HepG2 (cell line): ENCODE measurements around the gene NRG4. TPM values are rescaled to one million over a fixed set of nuclear protein-coding genes. Genes with fewer than 3 reads are reported as not detected.
A peak's percentile ranks its signal among the peaks of the same experiment; 100 is the strongest.

Experiments used
- ATAC-seq: fragments of 200-7000 bp; cut with Tn5 transposase; 3 replicates; pipeline ENCODE4 v1.9.1; 2020; ENCODE audit warnings: mild to moderate bottlenecking, moderate library complexity
- BruUV-seq: library from RNA; stranded (reverse); fragments of 400-500 nt; replicated peaks from 2 replicates; lab custom pipeline; 2021; lab: Mats Ljungman, UMichigan
- CTCF ChIA-PET: fragments of 300-600 bp; formaldehyde crosslinking; extraction: SDS; loops from one replicate; lab custom pipeline; 2021; ENCODE audit warnings: low total read pairs, inconsistent platforms, low intra/inter-chr PET ratio; lab: Yijun Ruan, JAX
- POLR2A ChIA-PET: fragments of 350-600 bp; sonication (Branson Sonifier 250); formaldehyde crosslinking; loops from one replicate; lab custom pipeline; 2020; ENCODE audit warnings: antibody characterized with exemption, inconsistent platforms; lab: Yijun Ruan, JAX
- DNase-seq: peaks from one replicate; pipeline ENCODE4 v3.0.0-alpha.2; 2015; ENCODE audit warnings: low spot score
- FAIRE-seq: peaks from 3 replicates; lab custom pipeline; 2011; peaks lifted over from hg19 to GRCh38; lab: Jason Lieb, UNC
- H2AFZ ChIP-seq: one replicate; pipeline ENCODE4 v1.6.1; 2011; ENCODE audit warnings: low read length, inconsistent platforms
- H3K27ac ChIP-seq: fragments of 300-600 bp; 3 replicates; pipeline ENCODE4 v1.8.0; 2011; ENCODE audit warnings: mixed run types, mild to moderate bottlenecking, mixed read lengths, low read length, inconsistent platforms; ENCODE audit not compliant: insufficient read depth; ENCODE audit errors: extremely low read length
- H3K27me3 ChIP-seq, 2 experiments: fragments of 200-600 bp in 1 of 2; 2 replicates in 1 of 2; 3 replicates in 1 of 2; pipeline versions ENCODE4 v1.6.0 to v1.8.0; 2011; ENCODE audit warnings: low read length in 2 of 2, mild to moderate bottlenecking in 2 of 2, moderate library complexity in 2 of 2, inconsistent platforms in 1 of 2; ENCODE audit not compliant: insufficient read depth in 2 of 2, control insufficient read depth in 1 of 2
- H3K36me3 ChIP-seq, 2 experiments: fragments of 200-600 bp in 1 of 2; replicated peaks in 1 of 2; 2 replicates in 1 of 2; 3 replicates in 1 of 2; pipeline versions ENCODE4 v1.5.1 to v1.8.0; 2011; ENCODE audit warnings: low read length in 2 of 2, inconsistent platforms in 1 of 2; ENCODE audit not compliant: insufficient read depth in 2 of 2, control insufficient read depth in 1 of 2
- H3K4me1 ChIP-seq: 2 replicates; pipeline ENCODE4 v1.5.1; 2012; ENCODE audit warnings: low read length, inconsistent platforms; ENCODE audit not compliant: insufficient read depth
- H3K4me2 ChIP-seq: 2 replicates; pipeline ENCODE4 v1.6.0; 2011; ENCODE audit warnings: low read depth, low read length, inconsistent platforms
- H3K4me3 ChIP-seq, 3 experiments: fragments of 200-600 bp in 1 of 3; sonication (generic), shearing (Covaris generic) in 1 of 3; replicated peaks in 1 of 3; 2 replicates each; pipeline ENCODE4 v1.5.1; 2011 to 2016; ENCODE audit warnings: low read length in 3 of 3, inconsistent platforms in 2 of 3, low read depth in 2 of 3, mild to moderate bottlenecking in 2 of 3, control low read depth in 1 of 3, mixed read lengths in 1 of 3; ENCODE audit not compliant: insufficient read depth in 1 of 3
- H3K79me2 ChIP-seq: one replicate; pipeline ENCODE4 v1.6.1; 2011; ENCODE audit warnings: low read length, inconsistent platforms; ENCODE audit not compliant: insufficient read depth
- H3K9ac ChIP-seq: 2 replicates; pipeline ENCODE4 v1.6.0; 2011; ENCODE audit warnings: mild to moderate bottlenecking, low read depth, low read length, inconsistent platforms; ENCODE audit not compliant: insufficient read depth
- H3K9me3 ChIP-seq: 2 replicates; pipeline ENCODE4 v1.5.1; 2012; ENCODE audit warnings: mild to moderate bottlenecking, low read length
- H4K20me1 ChIP-seq: 2 replicates; pipeline ENCODE4 v1.6.0; 2011; ENCODE audit warnings: inconsistent platforms, mild to moderate bottlenecking, low read length, moderate library complexity; ENCODE audit not compliant: insufficient read depth
- CBX5 ChIP-seq: sonication (generic); formaldehyde crosslinking; IDR thresholded peaks from 2 replicates; pipeline ENCODE4 v1.4.0; 2020; ENCODE audit warnings: missing genetic modification reagents, borderline replicate concordance
- FLYWCH1 ChIP-seq: sonication (generic); formaldehyde crosslinking; IDR thresholded peaks from 2 replicates; pipeline ENCODE4 v1.8.1; 2023; ENCODE audit warnings: mild to moderate bottlenecking, missing genetic modification reagents
- KMT2A ChIP-seq: sonication (generic); formaldehyde crosslinking; IDR thresholded peaks from 2 replicates; pipeline ENCODE4 v1.4.0; 2020; ENCODE audit warnings: missing genetic modification reagents
- PHF21A ChIP-seq: sonication (generic); formaldehyde crosslinking; IDR thresholded peaks from 2 replicates; pipeline ENCODE4 v1.5.0; 2020; ENCODE audit warnings: mild to moderate bottlenecking, missing genetic modification reagents
- RFX3 ChIP-seq: IDR thresholded peaks from 2 replicates; pipeline ENCODE4 v1.6.1; 2016; ENCODE audit warnings: missing biosample characterization, missing genetic modification reagents
- STAG1 ChIP-seq: sonication (generic); formaldehyde crosslinking; IDR thresholded peaks from 2 replicates; pipeline ENCODE4 v1.4.0; 2020; ENCODE audit warnings: missing genetic modification reagents
- TBX2 ChIP-seq: sonication (generic); formaldehyde crosslinking; IDR thresholded peaks from 2 replicates; pipeline ENCODE4 v1.5.0; 2020; ENCODE audit warnings: missing genetic modification reagents, mild to moderate bottlenecking, borderline replicate concordance
- TCF7L2 ChIP-seq: IDR thresholded peaks from 2 replicates; pipeline ENCODE4 v1.6.1; 2011; ENCODE audit warnings: mild to moderate bottlenecking, low read depth, low read length, moderate library complexity
- ZBTB21 ChIP-seq: sonication (generic); formaldehyde crosslinking; IDR thresholded peaks from 2 replicates; pipeline ENCODE4 v1.4.0; 2020; ENCODE audit warnings: missing genetic modification reagents
- WGBS: methylation state at CpG from one replicate; pipeline ENCODE4 v1.1.6; 2017; ENCODE audit warnings: low lambda C conversion rate; 5-methylcytosine and 5-hydroxymethylcytosine counted together
- in situ Hi-C: cut with HindIII; loops from 2 replicates; pipeline ENCODE4 v1.10.0; 2017; ENCODE audit warnings: low pct_unique_long_range_greater_than_20kb; ENCODE audit not compliant: extremely low pct_ligation_motif_present
- intact Hi-C: fragments of 100-400 bp; cut with micrococcal nuclease; formaldehyde crosslinking; loops from one replicate; pipeline ENCODE4 v1.10.0; 2022; ENCODE audit not compliant: unreplicated experiment
- polyA plus RNA-seq, 8 experiments: library from polyadenylated mRNA; depleted of rRNA in 3 of 8; stranded (reverse) in 7 of 8; unstranded in 1 of 8; fragments of >200 nt; fragmentation: Illumina TruSeq in 4 of 8; extraction: Trizol in 4 of 8; gene quantifications; 2 replicates each; pipeline versions ENCODE4 v1.2.1 to v1.2.3, GENCODE V29; 2011 to 2016; ENCODE audit warnings: low read depth in 4 of 8, missing spikeins in 1 of 8, mixed read lengths in 1 of 8; ENCODE audit not compliant: insufficient read depth in 1 of 8
- total RNA-seq, 5 experiments: library from RNA; depleted of rRNA; stranded (reverse); fragments of >200 nt; fragmentation: Illumina TruSeq; extraction: Trizol; gene quantifications; 2 replicates each; pipeline ENCODE4 v1.2.3, GENCODE V29; 2016; ENCODE audit warnings: low read depth in 1 of 5
- TF ChIP-seq, protein P1 (sequence below): sonication (generic); formaldehyde crosslinking; IDR thresholded peaks from 2 replicates; pipeline ENCODE4 v1.4.0; 2020; ENCODE audit warnings: missing genetic modification reagents
- TF ChIP-seq, protein P2 (sequence below): sonication (generic); formaldehyde crosslinking; IDR thresholded peaks from 2 replicates; pipeline ENCODE4 v1.5.0; 2020; ENCODE audit warnings: mild to moderate bottlenecking, missing genetic modification reagents, moderate library complexity
- TF ChIP-seq, protein P3 (sequence below): IDR thresholded peaks from 2 replicates; pipeline ENCODE4 v1.6.1; 2012; ENCODE audit warnings: inconsistent platforms
- TF ChIP-seq, protein P4 (sequence below): sonication (generic); formaldehyde crosslinking; IDR thresholded peaks from 2 replicates; pipeline ENCODE4 v1.5.0; 2020; ENCODE audit warnings: missing genetic modification reagents, mild to moderate bottlenecking, borderline replicate concordance
- TF ChIP-seq, protein P5 (sequence below): sonication (generic); formaldehyde crosslinking; IDR thresholded peaks from 2 replicates; pipeline ENCODE4 v1.4.0; 2020; ENCODE audit warnings: missing genetic modification reagents, borderline replicate concordance

Gene NRG4
- total and polyA plus RNA-seq, 2 of the 13 experiments (the other 11 are each of a cell fraction or from before 2014, with no cell fraction given), result 0.01 TPM; not detected in 1

DNA sequence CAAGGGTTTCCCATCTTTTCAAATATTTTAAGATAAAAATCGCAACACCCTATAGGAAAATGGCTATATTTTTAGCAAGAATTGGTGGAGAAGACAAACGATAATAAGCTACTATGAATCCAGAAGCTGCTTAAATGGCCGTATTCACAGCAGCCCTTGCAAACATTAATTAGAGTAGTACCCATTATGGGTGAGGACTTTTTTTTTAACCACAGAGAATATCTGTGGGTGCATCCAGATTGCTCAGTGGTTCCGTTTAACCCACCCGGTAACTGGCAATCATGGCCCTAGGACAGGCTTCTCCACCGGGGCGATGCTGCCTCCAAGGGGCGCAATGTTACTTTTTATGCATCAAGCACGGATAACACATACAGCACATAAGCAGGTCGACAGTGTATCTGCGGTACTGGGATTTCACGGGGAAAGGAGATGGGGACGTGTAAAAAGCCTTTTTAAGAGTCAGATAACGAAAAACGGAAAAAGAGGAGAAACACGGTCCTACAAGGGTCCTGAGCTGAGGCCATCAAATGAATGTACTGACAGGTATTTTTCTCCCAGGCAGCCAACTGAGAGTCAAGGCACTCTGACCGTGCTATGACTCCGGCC is 46.6 kb upstream of the NRG4 start:
- CTCF ChIA-PET, result interaction anchor here (1.3 to 5.1 kb wide), 2 partner anchors 81 to 91 kb away, joined by 5 to 71 read pairs; no protein-coding TSS in a partner anchor
- peak overlapping the region; percentile 58 to 77 (median 66) for H3K4me3 ChIP-seq
- no peak overlapping the region for H2AFZ ChIP-seq
- TF ChIP-seq, protein P1, sequence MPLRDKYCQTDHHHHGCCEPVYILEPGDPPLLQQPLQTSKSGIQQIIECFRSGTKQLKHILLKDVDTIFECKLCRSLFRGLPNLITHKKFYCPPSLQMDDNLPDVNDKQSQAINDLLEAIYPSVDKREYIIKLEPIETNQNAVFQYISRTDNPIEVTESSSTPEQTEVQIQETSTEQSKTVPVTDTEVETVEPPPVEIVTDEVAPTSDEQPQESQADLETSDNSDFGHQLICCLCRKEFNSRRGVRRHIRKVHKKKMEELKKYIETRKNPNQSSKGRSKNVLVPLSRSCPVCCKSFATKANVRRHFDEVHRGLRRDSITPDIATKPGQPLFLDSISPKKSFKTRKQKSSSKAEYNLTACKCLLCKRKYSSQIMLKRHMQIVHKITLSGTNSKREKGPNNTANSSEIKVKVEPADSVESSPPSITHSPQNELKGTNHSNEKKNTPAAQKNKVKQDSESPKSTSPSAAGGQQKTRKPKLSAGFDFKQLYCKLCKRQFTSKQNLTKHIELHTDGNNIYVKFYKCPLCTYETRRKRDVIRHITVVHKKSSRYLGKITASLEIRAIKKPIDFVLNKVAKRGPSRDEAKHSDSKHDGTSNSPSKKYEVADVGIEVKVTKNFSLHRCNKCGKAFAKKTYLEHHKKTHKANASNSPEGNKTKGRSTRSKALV (CRISPR knock-in tag), result peak; percentile 86; the same call in 1 of the 2 replicates
- TF ChIP-seq CBX5 (CRISPR knock-in tag) (no peak), TCF7L2 (no peak), PHF21A (CRISPR knock-in tag) (0 out of 2 replicates have a peak, but pooled peaks have one; percentile 25), KMT2A (CRISPR knock-in tag) (no peak), RFX3 (no peak), TBX2 (0 out of 2 replicates have a peak, but pooled peaks have one; percentile 23), STAG1 (peak; percentile 72), ZBTB21 (CRISPR knock-in tag) (no peak), FLYWCH1 (no peak)
- TF ChIP-seq, protein P2, sequence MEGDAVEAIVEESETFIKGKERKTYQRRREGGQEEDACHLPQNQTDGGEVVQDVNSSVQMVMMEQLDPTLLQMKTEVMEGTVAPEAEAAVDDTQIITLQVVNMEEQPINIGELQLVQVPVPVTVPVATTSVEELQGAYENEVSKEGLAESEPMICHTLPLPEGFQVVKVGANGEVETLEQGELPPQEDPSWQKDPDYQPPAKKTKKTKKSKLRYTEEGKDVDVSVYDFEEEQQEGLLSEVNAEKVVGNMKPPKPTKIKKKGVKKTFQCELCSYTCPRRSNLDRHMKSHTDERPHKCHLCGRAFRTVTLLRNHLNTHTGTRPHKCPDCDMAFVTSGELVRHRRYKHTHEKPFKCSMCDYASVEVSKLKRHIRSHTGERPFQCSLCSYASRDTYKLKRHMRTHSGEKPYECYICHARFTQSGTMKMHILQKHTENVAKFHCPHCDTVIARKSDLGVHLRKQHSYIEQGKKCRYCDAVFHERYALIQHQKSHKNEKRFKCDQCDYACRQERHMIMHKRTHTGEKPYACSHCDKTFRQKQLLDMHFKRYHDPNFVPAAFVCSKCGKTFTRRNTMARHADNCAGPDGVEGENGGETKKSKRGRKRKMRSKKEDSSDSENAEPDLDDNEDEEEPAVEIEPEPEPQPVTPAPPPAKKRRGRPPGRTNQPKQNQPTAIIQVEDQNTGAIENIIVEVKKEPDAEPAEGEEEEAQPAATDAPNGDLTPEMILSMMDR, result peak; percentile 71
- TF ChIP-seq, protein P3, sequence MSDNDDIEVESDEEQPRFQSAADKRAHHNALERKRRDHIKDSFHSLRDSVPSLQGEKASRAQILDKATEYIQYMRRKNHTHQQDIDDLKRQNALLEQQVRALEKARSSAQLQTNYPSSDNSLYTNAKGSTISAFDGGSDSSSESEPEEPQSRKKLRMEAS, result peak; percentile 13; the same call in 1 of the 2 replicates
- TF ChIP-seq, protein P4, sequence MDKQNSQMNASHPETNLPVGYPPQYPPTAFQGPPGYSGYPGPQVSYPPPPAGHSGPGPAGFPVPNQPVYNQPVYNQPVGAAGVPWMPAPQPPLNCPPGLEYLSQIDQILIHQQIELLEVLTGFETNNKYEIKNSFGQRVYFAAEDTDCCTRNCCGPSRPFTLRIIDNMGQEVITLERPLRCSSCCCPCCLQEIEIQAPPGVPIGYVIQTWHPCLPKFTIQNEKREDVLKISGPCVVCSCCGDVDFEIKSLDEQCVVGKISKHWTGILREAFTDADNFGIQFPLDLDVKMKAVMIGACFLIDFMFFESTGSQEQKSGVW (CRISPR knock-in tag), result no peak
- TF ChIP-seq, protein P5, sequence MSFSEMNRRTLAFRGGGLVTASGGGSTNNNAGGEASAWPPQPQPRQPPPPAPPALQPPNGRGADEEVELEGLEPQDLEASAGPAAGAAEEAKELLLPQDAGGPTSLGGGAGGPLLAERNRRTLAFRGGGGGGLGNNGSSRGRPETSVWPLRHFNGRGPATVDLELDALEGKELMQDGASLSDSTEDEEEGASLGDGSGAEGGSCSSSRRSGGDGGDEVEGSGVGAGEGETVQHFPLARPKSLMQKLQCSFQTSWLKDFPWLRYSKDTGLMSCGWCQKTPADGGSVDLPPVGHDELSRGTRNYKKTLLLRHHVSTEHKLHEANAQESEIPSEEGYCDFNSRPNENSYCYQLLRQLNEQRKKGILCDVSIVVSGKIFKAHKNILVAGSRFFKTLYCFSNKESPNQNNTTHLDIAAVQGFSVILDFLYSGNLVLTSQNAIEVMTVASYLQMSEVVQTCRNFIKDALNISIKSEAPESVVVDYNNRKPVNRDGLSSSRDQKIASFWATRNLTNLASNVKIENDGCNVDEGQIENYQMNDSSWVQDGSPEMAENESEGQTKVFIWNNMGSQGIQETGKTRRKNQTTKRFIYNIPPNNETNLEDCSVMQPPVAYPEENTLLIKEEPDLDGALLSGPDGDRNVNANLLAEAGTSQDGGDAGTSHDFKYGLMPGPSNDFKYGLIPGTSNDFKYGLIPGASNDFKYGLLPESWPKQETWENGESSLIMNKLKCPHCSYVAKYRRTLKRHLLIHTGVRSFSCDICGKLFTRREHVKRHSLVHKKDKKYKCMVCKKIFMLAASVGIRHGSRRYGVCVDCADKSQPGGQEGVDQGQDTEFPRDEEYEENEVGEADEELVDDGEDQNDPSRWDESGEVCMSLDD (CRISPR knock-in tag), result no peak
- no peak overlapping the region for H3K27ac ChIP-seq
- DNase-seq, result peak; percentile 15
- H3K4me2 ChIP-seq, result peak overlapping the region; percentile 84
- no TSS peak for BruUV-seq
- in situ Hi-C loops (loop anchor here (5.0 kb wide), 1 partner anchor 78 kb away; no protein-coding TSS in a partner anchor), intact Hi-C loops (no loop called here)
- no peaks in the 10 kb centered on the region for H3K79me2 ChIP-seq
- H3K9ac ChIP-seq, result no peak overlapping the region
- WGBS, result 5% methylated on average over 17 of the region's 18 CpGs
- H4K20me1 ChIP-seq, result no peaks in the 10 kb centered on the region
- peaks cover 0 to 34% of the 10 kb centered on the region in 2 experiments; a peak in 3 of 5 replicates for H3K27me3 ChIP-seq
- no peak for FAIRE-seq
- POLR2A ChIA-PET, result no interaction called here
- H3K36me3 ChIP-seq, result no peaks in the 10 kb centered on the region
- no peaks in the 10 kb centered on the region for H3K9me3 ChIP-seq
- ATAC-seq, result peak; percentile 82
- H3K4me1 ChIP-seq, result peaks cover 13% of the 10 kb centered on the region
